Measurements from ENCODE around the gene FAU.
A peak's percentile ranks its signal among the peaks of the same experiment; 100 is the strongest.

Gene FAU

DNA sequence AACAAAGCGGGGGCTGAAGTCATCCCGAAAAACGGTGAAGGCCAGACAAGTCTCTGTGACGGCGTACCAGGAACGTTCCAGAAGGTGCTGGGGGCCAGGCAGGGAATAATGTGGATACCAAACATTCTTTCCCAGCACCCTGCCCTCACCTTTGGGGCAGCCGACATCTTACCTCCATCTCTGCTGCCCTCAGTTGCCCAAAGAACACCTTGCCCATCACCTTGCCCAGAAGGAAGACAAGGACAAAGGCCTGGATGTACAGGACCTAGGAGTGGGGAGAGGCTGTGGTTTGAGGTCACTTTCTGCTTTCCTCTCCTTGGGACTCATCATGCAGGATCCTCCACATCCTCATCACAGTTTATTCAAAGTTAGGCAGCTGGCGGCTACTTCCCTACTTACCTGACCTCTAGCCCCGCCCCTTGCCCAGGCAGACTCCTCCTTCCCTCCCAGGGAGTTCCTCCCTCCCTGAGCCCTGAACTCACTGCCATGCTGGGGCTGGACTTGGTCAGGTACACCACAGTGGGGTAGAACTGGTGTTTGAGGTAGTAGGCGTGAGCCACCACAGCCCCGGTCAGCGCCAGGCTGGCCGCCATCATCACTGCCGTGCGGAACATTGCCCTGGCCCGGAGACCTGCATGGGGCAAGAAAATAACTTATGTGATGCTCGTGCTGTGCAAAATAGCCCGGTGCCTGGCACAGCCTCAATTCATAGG is 11.2 kb upstream of the FAU start:
- DNase-seq (ENCODE audit: low spot score) = peak; percentile 72
- in situ Hi-C loops (cut with MboI; ENCODE audit: low pct_unique_long_range_greater_than_20kb, low sequenced_read_pairs, unreplicated experiment) = no loop called here
- TF ChIP-seq CTCF (IDR thresholded peaks at IDR 0.05; ENCODE audit: extremely low read depth, insufficient read depth, missing control alignments) = no peak

DNA sequence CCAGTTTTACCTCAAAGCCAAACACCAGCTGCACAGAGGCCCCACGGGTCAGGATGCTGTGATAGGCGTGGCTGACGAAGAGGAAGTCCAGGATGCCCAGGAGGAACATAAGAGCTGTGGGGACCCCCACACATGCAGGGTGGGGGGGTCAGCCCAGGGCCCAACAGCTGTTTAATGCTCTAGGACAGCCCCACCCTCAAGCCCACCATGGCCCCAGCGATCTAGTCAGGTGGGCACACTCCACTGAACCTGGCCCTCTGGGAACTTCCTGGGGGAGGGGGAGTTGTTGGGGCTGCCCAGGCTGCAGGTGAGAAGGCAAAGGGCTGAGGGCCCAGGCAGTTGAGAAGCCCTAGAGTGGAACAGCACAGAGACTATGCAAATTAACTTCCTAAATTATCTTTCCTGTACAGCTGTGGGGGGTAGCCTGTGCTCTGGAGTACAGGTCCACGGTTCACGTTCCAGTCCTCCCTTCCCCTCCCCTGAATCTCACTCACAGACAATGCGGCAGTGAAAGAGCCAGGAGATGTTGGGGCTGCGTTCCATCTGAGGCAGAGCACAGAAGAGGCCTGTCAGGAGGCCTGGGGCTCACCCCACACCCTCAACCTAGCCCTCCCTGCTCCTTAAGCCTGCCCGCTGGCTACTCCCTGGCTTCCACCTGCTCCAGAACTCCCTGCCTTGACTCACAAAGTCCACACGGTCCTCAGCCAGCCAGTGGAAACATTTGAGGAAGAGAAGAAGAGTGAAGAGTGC is 10.5 kb upstream of the FAU start:
- DNase-seq (ENCODE audit: low spot score) = peak; percentile 68
- no peak for TF ChIP-seq CTCF (IDR thresholded peaks at IDR 0.05; ENCODE audit: extremely low read depth, insufficient read depth, missing control alignments)

DNA sequence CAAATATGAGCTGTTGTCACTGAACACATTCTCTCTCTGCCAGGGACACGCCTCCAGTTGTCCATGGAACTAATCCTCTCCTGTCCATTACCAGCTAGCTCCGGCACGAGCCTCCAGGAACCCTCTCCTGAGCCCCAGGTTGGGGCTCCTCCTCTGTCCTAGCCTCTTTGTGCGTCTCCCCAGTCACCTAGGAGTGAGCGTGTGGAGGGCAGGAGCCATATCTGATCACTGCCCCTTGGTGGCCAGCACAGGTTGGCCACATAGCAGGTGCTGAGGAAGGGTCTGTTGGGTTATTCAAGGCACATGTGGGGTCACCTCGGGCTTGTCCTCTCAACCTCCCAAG is 9.9 kb upstream of the FAU start:
- in situ Hi-C loops (cut with MboI; ENCODE audit: low pct_unique_long_range_greater_than_20kb, low sequenced_read_pairs, unreplicated experiment) = no loop called here
- no peak for TF ChIP-seq CTCF (IDR thresholded peaks at IDR 0.05; ENCODE audit: extremely low read depth, insufficient read depth, missing control alignments)
- DNase-seq (ENCODE audit: low spot score) = no peak

More for the DNA sequence above, 10.5 kb upstream of the FAU start:
- in situ Hi-C loops (cut with MboI; ENCODE audit: low pct_unique_long_range_greater_than_20kb, low sequenced_read_pairs, unreplicated experiment) = no loop called here

DNA sequence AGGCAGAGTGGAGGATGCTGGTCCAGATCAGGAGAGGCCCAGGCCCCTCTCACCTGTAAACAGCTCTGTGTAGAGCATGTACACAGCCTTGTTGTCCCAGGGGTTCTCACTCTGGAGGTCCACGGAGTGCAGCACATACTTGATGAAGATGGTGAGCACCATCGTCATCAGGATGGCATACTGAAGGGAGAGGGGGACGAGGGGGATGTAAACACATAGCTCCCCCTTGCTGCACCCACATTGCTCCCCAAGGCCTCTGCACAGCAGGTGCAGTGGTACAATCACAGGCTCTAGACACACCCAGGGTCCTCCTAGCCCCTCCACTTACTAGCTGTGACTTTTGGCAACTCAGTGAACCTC is 9.5 kb upstream of the FAU start:
- in situ Hi-C loops (cut with MboI; ENCODE audit: low pct_unique_long_range_greater_than_20kb, low sequenced_read_pairs, unreplicated experiment) = no loop called here
- DNase-seq (ENCODE audit: low spot score) = no peak
- TF ChIP-seq CTCF (IDR thresholded peaks at IDR 0.05; ENCODE audit: extremely low read depth, insufficient read depth, missing control alignments) = no peak

- in situ Hi-C loops (cut with MboI; ENCODE audit: low pct_unique_long_range_greater_than_20kb, low sequenced_read_pairs, unreplicated experiment) = no loop called here
- DNase-seq (ENCODE audit: low spot score) = no peak
- no peak for TF ChIP-seq CTCF (IDR thresholded peaks at IDR 0.05; ENCODE audit: extremely low read depth, insufficient read depth, missing control alignments)
Observed at GRCh38 chr11:65130631-65131416, 8.9 kb upstream of the FAU start.

- DNase-seq (ENCODE audit: low spot score) = no peak
- TF ChIP-seq CTCF (IDR thresholded peaks at IDR 0.05; ENCODE audit: extremely low read depth, insufficient read depth, missing control alignments) = no peak
- in situ Hi-C loops (cut with MboI; ENCODE audit: low pct_unique_long_range_greater_than_20kb, low sequenced_read_pairs, unreplicated experiment) = no loop called here
Observed at GRCh38 chr11:65129649-65130441, 7.9 kb upstream of the FAU start.
